NCI-H2107 treated with DMSO at 0.1 percent for 48 hours (cell line): ENCODE data around the gene MACROD2.
"Not testable (repeated sequence)": the region's sequence is repeated elsewhere in the genome, so short reads cannot be mapped to it uniquely, and the experiment has no call there.

Source experiments
- DNase-seq: peaks from one replicate; lab custom pipeline; 2025; ENCODE audit not compliant: unreplicated experiment; lab: John Stamatoyannopoulos, UW

The MACROD2 gene

DNA sequence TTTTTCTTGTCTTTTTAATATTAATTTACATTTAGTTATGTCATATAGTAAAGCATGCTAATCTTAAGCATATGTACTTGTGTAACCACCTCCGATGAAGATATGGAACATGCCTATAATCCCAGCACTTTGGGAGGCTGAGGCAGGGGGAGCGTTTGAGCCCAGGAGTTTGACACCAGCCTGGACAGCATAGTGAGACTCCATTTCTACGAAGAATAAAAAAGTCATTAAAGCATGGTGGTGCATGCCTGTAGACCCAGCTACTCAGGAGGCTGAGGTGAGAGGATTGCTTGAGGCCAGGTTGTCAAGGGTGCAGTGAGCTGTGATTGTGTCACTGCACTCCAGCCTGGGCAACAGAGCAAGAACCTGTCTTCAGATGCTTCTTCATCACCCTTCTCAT is 970.9 kb downstream of the MACROD2 start:
- no peak for DNase-seq

DNA sequence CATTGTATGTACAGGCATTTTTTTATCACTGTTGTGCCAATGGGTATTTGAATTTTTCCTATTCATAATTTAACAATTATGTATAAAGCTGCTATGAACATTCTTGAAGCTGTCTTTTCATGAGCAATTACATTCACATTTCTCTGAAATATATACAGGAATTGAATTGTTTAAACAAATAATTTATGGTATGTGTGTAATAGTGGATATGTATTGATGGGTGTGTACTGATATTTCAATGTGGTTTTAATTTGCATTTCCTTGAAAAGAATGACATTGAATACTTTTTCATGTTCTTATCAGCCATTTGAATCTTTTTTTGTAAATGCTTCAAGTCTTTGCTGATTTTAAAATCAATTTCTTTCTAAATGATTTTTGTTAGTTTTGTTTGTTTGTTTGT is 971.5 kb downstream of the MACROD2 start:
- DNase-seq: no peak

DNA sequence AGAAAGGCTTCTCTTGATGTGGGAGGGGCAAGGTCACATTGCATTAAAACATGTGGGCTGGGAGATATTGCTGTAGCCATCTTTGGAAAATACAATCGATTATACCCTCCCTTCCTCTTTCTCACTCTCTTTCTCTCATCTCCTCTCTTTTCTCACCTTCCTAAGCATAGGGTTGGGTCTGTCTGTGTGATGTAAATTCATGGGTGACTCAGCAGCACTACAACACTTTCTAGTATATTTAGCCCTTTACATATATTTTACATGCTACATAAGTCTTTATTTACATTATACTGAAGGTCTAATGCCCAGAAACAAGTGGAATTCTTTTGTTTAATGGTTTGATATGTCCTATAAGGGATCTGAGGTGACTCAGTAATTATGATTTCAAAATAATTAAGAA is 976.9 kb downstream of the MACROD2 start:
- no peak for DNase-seq

DNA sequence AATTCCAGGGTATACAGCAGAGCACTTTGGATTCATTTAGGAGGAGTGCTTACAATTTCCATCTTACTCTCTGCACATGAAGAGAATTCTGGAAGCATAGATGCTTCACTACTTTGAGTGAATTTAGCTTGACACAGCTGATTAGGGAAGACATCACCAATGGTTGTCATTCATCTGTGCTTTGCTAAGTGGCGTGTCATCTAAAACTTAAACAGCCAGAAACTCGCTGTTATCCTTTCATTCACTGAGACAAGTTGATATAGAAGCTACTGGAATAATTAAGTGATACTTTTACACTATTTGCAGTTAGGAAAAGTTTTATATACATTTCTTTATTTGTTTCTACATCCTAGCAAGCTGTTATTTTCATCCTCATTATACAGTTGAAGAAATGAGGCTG is 977.4 kb downstream of the MACROD2 start:
- DNase-seq: no peak

GRCh38 chr20:14979453-14979986 is 984.2 kb downstream of the MACROD2 start:
- no peak for DNase-seq

- DNase-seq: not testable (repeated sequence)
Measured at GRCh38 chr20:14981486-14981885, 986.2 kb downstream of the MACROD2 start.

GRCh38 chr20:14982324-14982723 is 987.0 kb downstream of the MACROD2 start:
- not testable (repeated sequence) for DNase-seq

DNA sequence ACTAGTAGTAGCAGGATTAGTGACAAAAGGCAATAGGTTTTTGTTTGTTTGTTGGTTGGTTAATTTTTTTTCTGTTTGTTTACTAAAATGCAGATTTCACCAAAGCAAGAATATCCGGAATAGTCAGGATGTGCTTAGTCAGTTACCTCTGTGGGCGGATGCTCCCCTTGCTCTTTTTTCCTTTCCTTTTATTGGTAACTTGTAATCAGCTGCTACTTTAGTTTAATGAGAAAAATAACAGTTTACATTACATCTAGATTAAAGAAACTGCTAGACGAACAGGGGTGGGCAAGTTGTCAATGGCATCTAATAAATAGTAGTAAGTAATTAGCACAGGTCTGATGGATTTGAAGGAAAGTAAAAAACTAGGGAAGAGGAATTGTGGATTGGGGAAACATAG is 989.0 kb downstream of the MACROD2 start:
- no peak for DNase-seq

GRCh38 chr20:14984768-14985622 is 989.7 kb downstream of the MACROD2 start:
- DNase-seq: no peak

GRCh38 chr20:14986026-14986655 is 990.8 kb downstream of the MACROD2 start:
- DNase-seq: no peak

GRCh38 chr20:14986656-14987055 is 991.3 kb downstream of the MACROD2 start:
- no peak for DNase-seq

DNA sequence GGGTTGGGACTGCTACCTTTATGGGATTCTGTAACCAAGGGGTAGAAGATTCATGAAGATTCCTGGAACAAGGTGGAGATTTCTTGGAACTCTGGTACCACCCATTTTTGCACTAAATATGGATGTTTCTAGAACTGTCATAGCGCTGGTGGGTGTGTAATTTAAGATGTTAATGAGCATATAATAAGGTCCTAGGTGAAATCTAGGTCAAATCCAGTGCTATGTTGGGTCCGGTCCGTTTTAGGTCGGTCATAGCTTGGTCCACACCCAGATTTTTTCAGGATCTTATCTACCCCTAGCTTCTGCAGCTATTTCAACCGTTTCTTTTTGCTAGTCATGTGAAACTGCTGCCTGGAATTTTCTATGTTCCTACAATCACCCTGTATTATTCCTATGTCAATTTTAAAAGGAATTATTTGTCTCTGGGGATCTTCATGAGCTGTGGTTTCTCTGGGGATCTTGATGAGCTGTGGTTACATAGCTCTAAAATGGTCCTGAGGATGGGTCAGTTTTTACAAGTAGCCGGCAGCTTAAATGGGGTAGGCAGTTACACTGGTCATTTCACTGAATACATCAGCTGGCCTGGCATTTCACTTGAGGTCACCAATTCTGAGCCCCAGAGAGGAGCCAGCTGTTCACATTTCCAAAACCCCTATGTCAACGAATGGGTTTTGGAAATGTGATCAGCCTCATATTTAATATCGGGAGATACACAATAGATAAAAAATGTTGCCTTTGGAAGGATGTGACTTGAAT is 994.4 kb downstream of the MACROD2 start:
- no peak for DNase-seq

DNA sequence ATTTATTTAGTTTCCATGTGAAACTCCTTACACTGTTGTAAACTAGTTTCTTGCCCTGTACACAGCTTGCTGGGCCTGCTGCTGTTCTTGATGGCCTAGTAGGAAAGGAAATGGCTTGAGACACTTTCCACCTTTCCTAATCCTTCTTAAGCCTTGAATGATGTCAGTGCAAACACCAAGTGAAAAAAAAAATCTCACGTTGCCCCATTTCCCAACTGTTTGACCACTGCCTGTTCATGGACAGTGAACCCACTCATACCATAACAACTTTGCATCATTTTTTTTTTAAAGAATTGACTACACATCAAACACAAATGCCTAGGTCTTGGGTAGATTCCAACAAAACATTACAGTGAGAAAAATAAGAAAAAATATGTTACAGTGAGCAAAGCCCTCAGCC is 995.7 kb downstream of the MACROD2 start:
- DNase-seq: no peak

GRCh38 chr20:14992153-14992552 is 996.8 kb downstream of the MACROD2 start:
- no peak for DNase-seq

DNA sequence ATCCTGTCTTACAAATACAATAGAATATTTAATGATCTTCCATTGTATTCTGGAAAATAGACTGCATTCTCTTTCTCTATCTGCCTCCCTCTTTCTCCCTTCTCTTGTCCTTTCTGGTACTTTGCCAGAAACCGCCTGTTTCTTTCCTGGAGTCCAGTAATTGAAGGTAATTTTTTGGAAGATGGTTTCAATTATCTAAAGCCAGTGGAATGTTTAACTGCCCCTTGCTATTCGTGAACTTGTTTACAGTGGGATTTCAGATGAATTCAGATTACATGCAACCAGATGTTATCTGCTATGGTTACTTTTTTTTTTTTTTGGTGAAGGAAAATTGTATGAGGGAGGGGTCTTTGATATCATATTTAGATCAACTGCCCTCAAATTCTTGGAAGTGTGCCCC is 997.6 kb downstream of the MACROD2 start:
- no peak for DNase-seq

GRCh38 chr20:14996883-14997672 is 1001.8 kb downstream of the MACROD2 start:
- DNase-seq: no peak

- DNase-seq: no peak
Measured at GRCh38 chr20:14997791-14998190, 1002.5 kb downstream of the MACROD2 start.

- DNase-seq: no peak
Measured at GRCh38 chr20:15005300-15005986, 1010.1 kb downstream of the MACROD2 start.

GRCh38 chr20:15011631-15012030 is 1016.3 kb downstream of the MACROD2 start:
- no peak for DNase-seq

- DNase-seq: peak; percentile 49
Measured at GRCh38 chr20:15012566-15012965, 1017.2 kb downstream of the MACROD2 start.
